Ascending aorta (tissue), 2 donors: ENCODE data around the gene ADCY2. TPM values are rescaled to one million over a fixed set of nuclear protein-coding genes. Genes with fewer than 3 reads are reported as not detected.

Source experiments
- DNase-seq, 2 donors: peaks; one replicate each; pipeline ENCODE4 v3.0.0-alpha.2; 2019; ENCODE audit warnings: low spot score in 2 of 2
- H3K27ac ChIP-seq, 2 donors: fragments of 200-600 bp; sonication (generic); one replicate each; pipeline ENCODE4 v1.5.1; 2016 to 2017; ENCODE audit warnings: mild to moderate bottlenecking in 1 of 2
- H3K27me3 ChIP-seq: fragments of 200-600 bp; sonication (generic); one replicate; pipeline ENCODE4 v1.5.1; 2017
- H3K36me3 ChIP-seq, 2 donors: fragments of 200-600 bp; sonication (generic); one replicate each; pipeline ENCODE4 v1.5.1; 2016
- H3K4me1 ChIP-seq, 2 donors: fragments of 200-600 bp; sonication (generic); one replicate each; pipeline ENCODE4 v1.5.1; 2016 to 2017; ENCODE audit warnings: mild to moderate bottlenecking in 1 of 2
- H3K4me3 ChIP-seq, 2 donors: fragments of 200-600 bp; sonication (generic); one replicate each; pipeline ENCODE4 v1.5.1; 2016 to 2017; ENCODE audit warnings: mild to moderate bottlenecking in 1 of 2
- H3K9me3 ChIP-seq, 2 donors: fragments of 200-600 bp; sonication (generic); one replicate each; pipeline ENCODE4 v1.5.1; 2016
- CTCF ChIP-seq, 3 experiments: fragments of 200-600 bp in 2 of 3; fragments of 450-650 bp in 1 of 3; sonication (generic) in 2 of 3; IDR thresholded peaks; one replicate each; pipeline ENCODE4 v1.5.1; 2016 to 2019; ENCODE audit warnings: antibody characterized with exemption in 3 of 3, mild to moderate bottlenecking in 1 of 3, moderate library complexity in 1 of 3
- intact Hi-C: fragments of 100-400 bp; cut with DNase I; formaldehyde crosslinking; loops from one replicate; pipeline ENCODE4 v1.15.1; 2023
- total RNA-seq: library from RNA; depleted of rRNA; stranded (reverse); fragments of >200 nt; gene quantifications from one replicate; pipeline ENCODE4 v1.1.0, GENCODE V29; 2016

The ADCY2 gene
- total RNA-seq, 1 donor from 2014 or later: 0.11 TPM

GRCh38 chr5:7855611-7856010, 459.7 kb downstream of the ADCY2 start:
- intact Hi-C loops: loop anchor here (10.0 kb wide), 1 partner anchor 461 kb away; the partner anchor contains the start of gene ADCY2
- no peak overlapping the region for H3K27ac ChIP-seq

DNA sequence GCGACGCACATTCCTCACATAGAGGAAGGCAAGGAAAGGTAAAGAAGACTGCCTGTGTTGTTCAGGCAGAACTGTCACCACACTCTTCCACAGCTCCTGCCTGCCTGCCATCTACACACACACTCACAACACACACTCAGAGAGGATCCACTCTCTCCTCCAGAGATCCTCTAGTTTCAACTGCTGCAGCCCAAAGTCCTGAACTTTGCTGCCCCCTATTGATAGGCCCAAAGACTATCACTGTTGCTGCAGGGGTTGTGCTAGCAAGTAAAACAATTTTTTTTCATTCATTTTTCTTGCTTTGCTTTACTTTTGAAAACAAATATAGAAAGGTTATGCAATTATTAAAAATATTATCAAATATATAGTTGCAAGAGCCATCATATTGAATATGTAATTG, 460.9 kb downstream of the ADCY2 start:
- peak; percentile 31 to 41 (median 38) for TF ChIP-seq CTCF (IDR thresholded peaks at IDR 0.05)
- Histone ChIP-seq H3K9me3 (no peaks in the 10 kb centered on the region), H3K27me3 (no peaks in the 10 kb centered on the region), H3K4me1 (no peaks in the 10 kb centered on the region), H3K36me3 (peaks cover 20 to 26% of the 10 kb centered on the region in 2 donors), H3K4me3 (no peak overlapping the region), H3K27ac (no peak overlapping the region)
- intact Hi-C loops: loop anchor here (10.0 kb wide), 1 partner anchor 462 kb away; the partner anchor contains the start of gene ADCY2
- no peak for DNase-seq

More at GRCh38 chr5:7855611-7856010, 459.7 kb downstream of the ADCY2 start:
- Histone ChIP-seq H3K4me3 (no peak overlapping the region), H3K36me3 (peaks cover 14 to 15% of the 10 kb centered on the region in 2 donors), H3K9me3 (no peaks in the 10 kb centered on the region), H3K27me3 (no peaks in the 10 kb centered on the region), H3K4me1 (no peaks in the 10 kb centered on the region)
- no peak for DNase-seq
- TF ChIP-seq CTCF (IDR thresholded peaks at IDR 0.05): no peak

DNA sequence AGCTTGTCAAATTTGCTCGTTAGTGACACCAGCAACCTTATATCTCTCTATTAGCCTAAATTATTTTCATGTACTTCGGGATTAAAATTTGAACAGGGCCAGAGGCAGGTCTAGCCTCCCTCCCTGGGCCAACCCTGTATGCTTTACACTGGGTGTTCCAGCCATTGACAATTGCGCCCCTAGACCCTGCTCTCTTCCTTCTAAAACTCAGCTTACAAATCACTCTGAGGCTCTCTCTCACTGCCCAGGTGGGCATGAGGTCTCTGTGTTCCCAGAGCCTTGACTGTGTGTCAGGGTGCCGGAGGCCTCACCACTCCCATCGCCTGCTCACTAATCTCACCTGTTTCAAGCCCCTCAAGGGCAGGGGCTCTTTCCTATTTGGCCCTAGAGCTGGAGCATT, 461.4 kb downstream of the ADCY2 start:
- peaks cover 20 to 29% of the 10 kb centered on the region in 2 donors for H3K36me3 ChIP-seq

GRCh38 chr5:7857926-7858632, 462.1 kb downstream of the ADCY2 start:
- Histone ChIP-seq H3K4me3 (no peak overlapping the region), H3K27me3 (no peaks in the 10 kb centered on the region), H3K4me1 (no peaks in the 10 kb centered on the region), H3K9me3 (no peaks in the 10 kb centered on the region), H3K27ac (no peak overlapping the region), H3K36me3 (peaks cover 25 to 33% of the 10 kb centered on the region in 2 donors)
- intact Hi-C loops: loop anchor here (10.0 kb wide), 1 partner anchor 463 kb away; the partner anchor contains the start of gene ADCY2
- TF ChIP-seq CTCF (IDR thresholded peaks at IDR 0.05): no peak
- no peak for DNase-seq

More for the DNA sequence above, 461.4 kb downstream of the ADCY2 start:
- no peak for DNase-seq
- H3K9me3 ChIP-seq: no peaks in the 10 kb centered on the region
- no peak for TF ChIP-seq CTCF (IDR thresholded peaks at IDR 0.05)
- no peak overlapping the region for H3K27ac ChIP-seq
- H3K4me3 ChIP-seq: no peak overlapping the region
- no peaks in the 10 kb centered on the region for H3K27me3 ChIP-seq
- intact Hi-C loops: loop anchor here (10.0 kb wide), 1 partner anchor 463 kb away; the partner anchor contains the start of gene ADCY2
- H3K4me1 ChIP-seq: no peaks in the 10 kb centered on the region

DNA sequence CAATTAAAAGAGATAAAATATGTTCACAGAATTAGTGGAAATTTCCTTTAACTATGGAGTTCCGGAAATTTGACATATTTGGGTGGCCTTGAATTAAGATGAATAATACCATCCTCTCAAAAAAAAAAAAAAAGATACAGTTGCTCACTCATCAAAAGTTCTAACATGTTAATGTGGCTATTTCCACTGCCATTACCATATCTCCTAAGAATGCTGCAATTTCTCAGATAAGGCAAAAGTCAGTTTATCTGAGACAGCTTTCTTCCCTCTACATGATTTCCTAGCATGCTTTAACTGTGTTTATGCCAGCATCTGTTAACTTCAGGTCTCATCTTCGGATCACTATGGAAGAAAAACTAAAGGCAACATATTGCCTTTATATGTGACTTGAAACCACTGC, 470.3 kb downstream of the ADCY2 start:
- TF ChIP-seq CTCF (IDR thresholded peaks at IDR 0.05): no peak
- Histone ChIP-seq H3K27me3 (no peaks in the 10 kb centered on the region), H3K4me1 (peaks cover 0 to 6% of the 10 kb centered on the region in 2 donors), H3K9me3 (no peaks in the 10 kb centered on the region), H3K36me3 (peaks cover 13 to 30% of the 10 kb centered on the region in 2 donors), H3K27ac (no peak overlapping the region), H3K4me3 (no peak overlapping the region)
- intact Hi-C loops: loop anchor here (5.0 kb wide), 2 partner anchors 104 to 1681 kb away; partner anchors contain the start of gene SEMA5A
- no peak for DNase-seq
